HG02610 (cell line): Measurements from ENCODE around the gene MS4A13.
A peak's percentile ranks its signal among the peaks of the same experiment; 100 is the strongest.
"Not testable (repeated sequence)": the region's sequence is repeated elsewhere in the genome, so short reads cannot be mapped to it uniquely, and the experiment has no call there.

Experiments
- ATAC-seq: cut with Tn5 transposase; IDR thresholded peaks from one replicate; pipeline ENCODE4 v1.9.1; 2021; ENCODE audit warnings: mild to moderate bottlenecking, moderate library complexity; ENCODE audit not compliant: unreplicated experiment

Gene MS4A13

GRCh38 chr11:60515144-60515855 is at the start of gene MS4A13:
Gene MS4A13, plus strand, starts transcription at chr11:60515392. Its CDS starts 2,692 bp downstream, at chr11:60518084.
- no peak for ATAC-seq

GRCh38 chr11:60468829-60469228 is 46.4 kb upstream of the MS4A13 start:
- ATAC-seq, result no peak

- ATAC-seq, result no peak
Observed at GRCh38 chr11:60469723-60470122, 45.5 kb upstream of the MS4A13 start.

GRCh38 chr11:60477035-60477445 is 38.2 kb upstream of the MS4A13 start:
- ATAC-seq, result no peak

GRCh38 chr11:60482361-60482760 is 32.8 kb upstream of the MS4A13 start:
- no peak for ATAC-seq

GRCh38 chr11:60485987-60486386 is 29.2 kb upstream of the MS4A13 start:
- peak; percentile 91 for ATAC-seq

GRCh38 chr11:60492488-60493009 is 22.6 kb upstream of the MS4A13 start, which contains the start of gene MS4A12:
Gene MS4A12, plus strand, starts transcription at chr11:60492778. Its CDS starts 4,541 bp downstream, at chr11:60497319.
- no peak for ATAC-seq

- ATAC-seq, result no peak
Observed at GRCh38 chr11:60493454-60493853, 21.7 kb upstream of the MS4A13 start.

- no peak for ATAC-seq
Observed at GRCh38 chr11:60498399-60498798, 16.8 kb upstream of the MS4A13 start.

- no peak for ATAC-seq
Observed at GRCh38 chr11:60498853-60499252, 16.3 kb upstream of the MS4A13 start.

GRCh38 chr11:60500276-60500910 is 14.8 kb upstream of the MS4A13 start:
- no peak for ATAC-seq

GRCh38 chr11:60502221-60502775 is 12.9 kb upstream of the MS4A13 start:
- ATAC-seq, result no peak

GRCh38 chr11:60504219-60504905 is 10.8 kb upstream of the MS4A13 start:
- no peak for ATAC-seq

- ATAC-seq, result not testable (repeated sequence)
Observed at GRCh38 chr11:60509609-60510008, 5.6 kb upstream of the MS4A13 start.

GRCh38 chr11:60510209-60510608 is 5.0 kb upstream of the MS4A13 start:
- ATAC-seq, result not testable (repeated sequence)

- ATAC-seq, result no peak
Observed at GRCh38 chr11:60511393-60511792, 3.8 kb upstream of the MS4A13 start.

GRCh38 chr11:60512651-60513225 is 2.5 kb upstream of the MS4A13 start:
- no peak for ATAC-seq

GRCh38 chr11:60513496-60514460 is 1.4 kb upstream of the MS4A13 start:
- no peak for ATAC-seq

GRCh38 chr11:60528465-60528864 is 13.3 kb downstream of the MS4A13 start:
- no peak for ATAC-seq

- peak; percentile 54 for ATAC-seq
Observed at GRCh38 chr11:60528934-60529333, 13.7 kb downstream of the MS4A13 start.
